Large intestine (tissue), 3 donors: ENCODE data around the gene RRP36. TPM values are rescaled to one million over a fixed set of nuclear protein-coding genes. Genes with fewer than 3 reads are reported as not detected.

ENCODE experiments used
- DNase-seq, 2 donors: peaks; one replicate each; pipeline versions ENCODE4 v3.0.0 to v3.0.0-alpha.2; 2013
- H3K27ac ChIP-seq: one replicate; pipeline ENCODE4 v1.5.1; 2013; ENCODE audit warnings: low read length
- H3K27me3 ChIP-seq: 2 replicates; pipeline ENCODE4 v1.6.1; 2013; ENCODE audit warnings: low read length; ENCODE audit not compliant: control insufficient read depth, insufficient read depth
- H3K36me3 ChIP-seq: 2 replicates; pipeline ENCODE4 v1.6.1; 2013; ENCODE audit warnings: low read length; ENCODE audit not compliant: control insufficient read depth, insufficient read depth
- H3K4me1 ChIP-seq: one replicate; pipeline ENCODE4 v1.6.1; 2013; ENCODE audit warnings: low read length; ENCODE audit not compliant: control insufficient read depth, insufficient read depth
- H3K4me3 ChIP-seq: one replicate; pipeline ENCODE4 v1.5.1; 2013; ENCODE audit warnings: low read length
- H3K9me3 ChIP-seq: one replicate; pipeline ENCODE4 v1.6.1; 2013; ENCODE audit warnings: mild to moderate bottlenecking, low read depth, low read length, moderate library complexity; ENCODE audit not compliant: control insufficient read depth
- WGBS: methylation state at CpG from one replicate; pipeline ENCODE4 v1.1.5; 2013; ENCODE audit warnings: low lambda C conversion rate; ENCODE audit not compliant: insufficient coverage; 5-methylcytosine and 5-hydroxymethylcytosine counted together
- polyA plus RNA-seq: library from polyadenylated mRNA; unstranded; fragments of 120-200 nt; gene quantifications from one replicate; pipeline ENCODE4 v1.2.1, GENCODE V29; 2013

RRP36 gene
- polyA plus RNA-seq, 1 donor: 52.1 TPM

- Histone ChIP-seq H3K9me3 (peaks cover 4% of the 10 kb centered on the region), H3K27me3 (no peaks in the 10 kb centered on the region), H3K27ac (no peak overlapping the region), H3K36me3 (peaks cover 12% of the 10 kb centered on the region), H3K4me3 (no peak overlapping the region), H3K4me1 (peaks cover 24% of the 10 kb centered on the region)
- no peak for DNase-seq
- no CpG with 5 or more reads among the region's 2 CpGs for whole genome bisulfite sequencing
These were observed 57.3 kb downstream of the RRP36 start for GRCh38 chr6:43078691-43079090.

Other genes with a start within 250 kb of the RRP36 start
- 13.0 TPM for gene BICRAL, start 239.6 kb upstream of the RRP36 start, polyA plus RNA-seq
- gene RPL7L1, start 142.0 kb upstream of the RRP36 start, polyA plus RNA-seq: 90.6 TPM
- gene PTCRA, start 105.6 kb upstream of the RRP36 start, polyA plus RNA-seq: 0.15 TPM
- gene CNPY3, start 92.1 kb upstream of the RRP36 start, polyA plus RNA-seq: 53.0 TPM
- gene GNMT, start 60.9 kb upstream of the RRP36 start, polyA plus RNA-seq: 0.54 TPM
- 35.7 TPM for gene PEX6, start 42.4 kb upstream of the RRP36 start, polyA plus RNA-seq
- 62.0 TPM for gene PPP2R5D, start 37.1 kb upstream of the RRP36 start, polyA plus RNA-seq
- 73.8 TPM for gene MEA1, start 7.7 kb upstream of the RRP36 start, polyA plus RNA-seq
- gene KLHDC3, start 7.4 kb upstream of the RRP36 start, polyA plus RNA-seq: 91.8 TPM
- 40.7 TPM for gene CUL7, start 32.2 kb downstream of the RRP36 start, polyA plus RNA-seq
- gene MRPL2, start 37.8 kb downstream of the RRP36 start, polyA plus RNA-seq: 56.1 TPM
- 170 TPM for gene KLC4, start 38.0 kb downstream of the RRP36 start, polyA plus RNA-seq
- gene PTK7, start 54.7 kb downstream of the RRP36 start, polyA plus RNA-seq: 35.7 TPM
- gene SRF, start 149.6 kb downstream of the RRP36 start, polyA plus RNA-seq: 30.1 TPM
- 42.5 TPM for gene CUL9, start 160.6 kb downstream of the RRP36 start, polyA plus RNA-seq
- 152 TPM for gene DNPH1, start 207.9 kb downstream of the RRP36 start, polyA plus RNA-seq
- gene TTBK1, start 221.9 kb downstream of the RRP36 start, polyA plus RNA-seq: 3.8 TPM